Osteoblast (primary cell): ENCODE data around the gene CACNG8. TPM values are rescaled to one million over a fixed set of nuclear protein-coding genes. Genes with fewer than 3 reads are reported as not detected.

Source experiments
- DNase-seq: peaks from one replicate; pipeline ENCODE4 v3.0.0; 2011; ENCODE audit warnings: low spot score, mixed read lengths; ENCODE audit not compliant: insufficient read length; ENCODE audit errors: missing footprints
- H2AFZ ChIP-seq: 2 replicates; pipeline ENCODE4 v1.6.0; 2011; ENCODE audit warnings: mild to moderate bottlenecking, low read length
- H3K27ac ChIP-seq: 2 replicates; pipeline ENCODE4 v1.5.1; 2011; ENCODE audit warnings: mild to moderate bottlenecking, low read depth, low read length, moderate library complexity
- H3K27me3 ChIP-seq: 2 replicates; pipeline ENCODE4 v1.6.0; 2012; ENCODE audit warnings: mild to moderate bottlenecking, control low read depth, inconsistent platforms, low read length, moderate library complexity; ENCODE audit not compliant: insufficient read depth
- H3K36me3 ChIP-seq: 2 replicates; pipeline ENCODE4 v1.5.1; 2011; ENCODE audit warnings: mild to moderate bottlenecking, low read length, control low read depth, moderate library complexity; ENCODE audit not compliant: insufficient read depth
- H3K4me1 ChIP-seq: 2 replicates; pipeline ENCODE4 v1.5.1; 2011; ENCODE audit warnings: mild to moderate bottlenecking, low read length, control low read depth, moderate library complexity; ENCODE audit not compliant: insufficient read depth
- H3K4me2 ChIP-seq: 2 replicates; pipeline ENCODE4 v1.6.0; 2011; ENCODE audit warnings: mild to moderate bottlenecking, low read length; ENCODE audit not compliant: insufficient read depth
- H3K4me3 ChIP-seq: fragments of 200-600 bp; sonication (generic); 3 replicates; pipeline ENCODE4 v1.5.1; 2012; ENCODE audit warnings: mild to moderate bottlenecking, low read length, inconsistent platforms; ENCODE audit not compliant: insufficient read depth
- H3K79me2 ChIP-seq: 2 replicates; pipeline ENCODE4 v1.6.0; 2012; ENCODE audit warnings: mild to moderate bottlenecking, low read length, control low read depth, inconsistent platforms; ENCODE audit not compliant: insufficient read depth
- H3K9me3 ChIP-seq: 2 replicates; pipeline ENCODE4 v1.5.1; 2011; ENCODE audit warnings: low read depth, low read length, control low read depth
- H4K20me1 ChIP-seq: 2 replicates; pipeline ENCODE4 v1.6.0; 2012; ENCODE audit warnings: mild to moderate bottlenecking, low read length, control low read depth; ENCODE audit not compliant: insufficient read depth
- total RNA-seq: library from RNA; depleted of rRNA; stranded (reverse); fragments of >200 nt; gene quantifications from 2 replicates; pipeline ENCODE4 v1.2.3, GENCODE V29; 2012
- TF ChIP-seq, protein P1 (sequence below): IDR thresholded peaks from 2 replicates; pipeline ENCODE4 v1.5.1; 2011; ENCODE audit warnings: mild to moderate bottlenecking, low read depth, low read length, moderate library complexity; ENCODE audit errors: extremely low read depth

The CACNG8 gene
- total RNA-seq, 1 donor = not detected

- no peak overlapping the region for H3K27ac ChIP-seq
- H4K20me1 ChIP-seq = no peaks in the 10 kb centered on the region
- no peak overlapping the region for H3K4me2 ChIP-seq
- no peaks in the 10 kb centered on the region for H3K36me3 ChIP-seq
- H3K27me3 ChIP-seq = peaks cover 42% of the 10 kb centered on the region
- no peak for DNase-seq
- TF ChIP-seq, protein P1, sequence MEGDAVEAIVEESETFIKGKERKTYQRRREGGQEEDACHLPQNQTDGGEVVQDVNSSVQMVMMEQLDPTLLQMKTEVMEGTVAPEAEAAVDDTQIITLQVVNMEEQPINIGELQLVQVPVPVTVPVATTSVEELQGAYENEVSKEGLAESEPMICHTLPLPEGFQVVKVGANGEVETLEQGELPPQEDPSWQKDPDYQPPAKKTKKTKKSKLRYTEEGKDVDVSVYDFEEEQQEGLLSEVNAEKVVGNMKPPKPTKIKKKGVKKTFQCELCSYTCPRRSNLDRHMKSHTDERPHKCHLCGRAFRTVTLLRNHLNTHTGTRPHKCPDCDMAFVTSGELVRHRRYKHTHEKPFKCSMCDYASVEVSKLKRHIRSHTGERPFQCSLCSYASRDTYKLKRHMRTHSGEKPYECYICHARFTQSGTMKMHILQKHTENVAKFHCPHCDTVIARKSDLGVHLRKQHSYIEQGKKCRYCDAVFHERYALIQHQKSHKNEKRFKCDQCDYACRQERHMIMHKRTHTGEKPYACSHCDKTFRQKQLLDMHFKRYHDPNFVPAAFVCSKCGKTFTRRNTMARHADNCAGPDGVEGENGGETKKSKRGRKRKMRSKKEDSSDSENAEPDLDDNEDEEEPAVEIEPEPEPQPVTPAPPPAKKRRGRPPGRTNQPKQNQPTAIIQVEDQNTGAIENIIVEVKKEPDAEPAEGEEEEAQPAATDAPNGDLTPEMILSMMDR = no peak
- no peak overlapping the region for H3K4me3 ChIP-seq
- H3K79me2 ChIP-seq = no peaks in the 10 kb centered on the region
- peaks cover 23% of the 10 kb centered on the region for H3K4me1 ChIP-seq
- no peak overlapping the region for H2AFZ ChIP-seq
- H3K9me3 ChIP-seq = no peaks in the 10 kb centered on the region
Observed at GRCh38 chr19:53998223-53998622, 35.5 kb downstream of the CACNG8 start.

DNA sequence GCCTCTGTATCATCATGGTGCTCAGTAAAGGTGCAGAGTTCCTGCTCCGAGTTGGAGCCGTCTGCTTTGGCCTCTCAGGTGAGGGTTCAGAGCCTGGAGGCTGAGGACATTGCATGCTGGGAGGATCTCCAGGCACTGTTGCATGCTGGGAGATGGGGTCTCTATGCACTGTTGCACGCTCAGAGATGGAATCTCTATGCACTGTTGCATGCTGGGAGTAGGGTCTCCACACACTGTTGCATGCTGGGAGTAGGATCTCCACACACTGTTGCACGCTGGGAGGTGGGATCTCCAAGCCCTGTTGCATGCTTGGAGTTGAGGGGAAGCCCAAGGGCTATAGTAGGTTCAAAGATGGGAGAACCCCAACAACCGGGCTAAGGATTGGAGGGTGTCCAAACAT is 37.0 kb downstream of the CACNG8 start:
- Histone ChIP-seq H3K4me2 (no peak overlapping the region), H2AFZ (no peak overlapping the region), H3K79me2 (no peaks in the 10 kb centered on the region), H3K9me3 (no peaks in the 10 kb centered on the region), H3K36me3 (no peaks in the 10 kb centered on the region), H3K27ac (no peak overlapping the region), H4K20me1 (no peaks in the 10 kb centered on the region), H3K4me3 (no peak overlapping the region), H3K27me3 (peaks cover 35% of the 10 kb centered on the region), H3K4me1 (peaks cover 21% of the 10 kb centered on the region)
- no peak for DNase-seq
- TF ChIP-seq, protein P1 = no peak

- no peak overlapping the region for H3K4me2 ChIP-seq
Observed at GRCh38 chr19:54001496-54001895, 38.8 kb downstream of the CACNG8 start.

GRCh38 chr19:54002495-54003315 is 40.0 kb downstream of the CACNG8 start:
- Histone ChIP-seq H3K79me2 (no peaks in the 10 kb centered on the region), H3K36me3 (no peaks in the 10 kb centered on the region), H4K20me1 (no peaks in the 10 kb centered on the region), H3K27me3 (peaks cover 24% of the 10 kb centered on the region), H2AFZ (no peak overlapping the region), H3K4me3 (no peak overlapping the region), H3K4me2 (peak overlapping the region; percentile 58), H3K9me3 (no peaks in the 10 kb centered on the region), H3K27ac (peak overlapping the region; percentile 69), H3K4me1 (peaks cover 17% of the 10 kb centered on the region)
- TF ChIP-seq, protein P1 = no peak
- DNase-seq = peak; percentile 27

More at GRCh38 chr19:54001496-54001895, 38.8 kb downstream of the CACNG8 start:
- no peaks in the 10 kb centered on the region for H3K79me2 ChIP-seq
- H3K27me3 ChIP-seq = peaks cover 32% of the 10 kb centered on the region
- no peak overlapping the region for H2AFZ ChIP-seq
- no peaks in the 10 kb centered on the region for H3K36me3 ChIP-seq
- DNase-seq = peak; percentile 52
- no peaks in the 10 kb centered on the region for H4K20me1 ChIP-seq
- H3K4me1 ChIP-seq = peaks cover 15% of the 10 kb centered on the region
- no peak overlapping the region for H3K4me3 ChIP-seq
- TF ChIP-seq, protein P1 = no peak
- no peaks in the 10 kb centered on the region for H3K9me3 ChIP-seq
- H3K27ac ChIP-seq = no peak overlapping the region
